Adrenal gland (tissue), 5 donors: ENCODE results near the gene MYO1E.

Experiments
- POLR2A ChIP-seq, 2 donors: fragments of 450-650 bp; IDR thresholded peaks; one replicate each; pipeline ENCODE4 v1.6.1; 2017; ENCODE audit warnings: antibody characterized with exemption in 2 of 2, mild to moderate bottlenecking in 2 of 2, moderate library complexity in 1 of 2
- TF ChIP-seq, protein P1 (sequence below), 6 experiments: fragments of 450-650 bp in 4 of 6; fragments of 200-600 bp in 2 of 6; sonication (generic) in 1 of 6; IDR thresholded peaks; 1 replicate in 5 of 6; 2 replicates in 1 of 6; pipeline versions ENCODE4 v1.5.1 to v1.8.0; 2016 to 2021; ENCODE audit warnings: antibody characterized with exemption in 6 of 6, mild to moderate bottlenecking in 2 of 6, moderate library complexity in 1 of 6
- donor health status: DM: no; HTN: no; CAD: no.

GRCh38 chr15:59349680-59350420 lies 22.8 kb downstream of the MYO1E start:
- TF ChIP-seq, protein P1, sequence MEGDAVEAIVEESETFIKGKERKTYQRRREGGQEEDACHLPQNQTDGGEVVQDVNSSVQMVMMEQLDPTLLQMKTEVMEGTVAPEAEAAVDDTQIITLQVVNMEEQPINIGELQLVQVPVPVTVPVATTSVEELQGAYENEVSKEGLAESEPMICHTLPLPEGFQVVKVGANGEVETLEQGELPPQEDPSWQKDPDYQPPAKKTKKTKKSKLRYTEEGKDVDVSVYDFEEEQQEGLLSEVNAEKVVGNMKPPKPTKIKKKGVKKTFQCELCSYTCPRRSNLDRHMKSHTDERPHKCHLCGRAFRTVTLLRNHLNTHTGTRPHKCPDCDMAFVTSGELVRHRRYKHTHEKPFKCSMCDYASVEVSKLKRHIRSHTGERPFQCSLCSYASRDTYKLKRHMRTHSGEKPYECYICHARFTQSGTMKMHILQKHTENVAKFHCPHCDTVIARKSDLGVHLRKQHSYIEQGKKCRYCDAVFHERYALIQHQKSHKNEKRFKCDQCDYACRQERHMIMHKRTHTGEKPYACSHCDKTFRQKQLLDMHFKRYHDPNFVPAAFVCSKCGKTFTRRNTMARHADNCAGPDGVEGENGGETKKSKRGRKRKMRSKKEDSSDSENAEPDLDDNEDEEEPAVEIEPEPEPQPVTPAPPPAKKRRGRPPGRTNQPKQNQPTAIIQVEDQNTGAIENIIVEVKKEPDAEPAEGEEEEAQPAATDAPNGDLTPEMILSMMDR (IDR thresholded peaks at IDR 0.05): no peak
- no peak for TF ChIP-seq POLR2A (IDR thresholded peaks at IDR 0.05)
